Activated naive CD8-positive, alpha-beta T cell treated with anti-CD3 and anti-CD28 coated beads, Interleukin-2, amount 10 ng/mL, durations not matched to agents 7 days and 5 days (primary cell): ENCODE measurements around the gene NDUFA7. TPM values are rescaled to one million over a fixed set of nuclear protein-coding genes. Genes with fewer than 3 reads are reported as not detected.

ENCODE experiments used
- ATAC-seq: fragments of 150-1000 bp; cut with Tn5 transposase; one replicate; pipeline ENCODE4 v1.10.0; 2021; ENCODE audit warnings: low read depth, moderate library complexity
- POLR2A ChIA-PET: fragments of 350-600 bp; sonication (Branson Sonifier 250); formaldehyde crosslinking; loops from one replicate; lab custom pipeline; 2021; ENCODE audit warnings: antibody characterized with exemption; lab: Charles Lee
- DNase-seq: peaks from one replicate; pipeline ENCODE4 v3.0.0; 2021
- H3K27ac Mint-ChIP-seq: one replicate; pipeline ENCODE4 v1.8.0; 2022; ENCODE audit warnings: mild to moderate bottlenecking, mixed read lengths
- H3K27me3 Mint-ChIP-seq: one replicate; pipeline ENCODE4 v1.8.0; 2022; ENCODE audit warnings: mild to moderate bottlenecking, moderate library complexity, mixed read lengths
- H3K36me3 Mint-ChIP-seq: one replicate; pipeline ENCODE4 v1.8.0; 2021; ENCODE audit warnings: mild to moderate bottlenecking, mixed read lengths
- H3K4me1 Mint-ChIP-seq: one replicate; pipeline ENCODE4 v1.8.0; 2021; ENCODE audit warnings: mixed read lengths
- H3K4me3 Mint-ChIP-seq: one replicate; pipeline ENCODE4 v1.8.0; 2022; ENCODE audit warnings: mild to moderate bottlenecking, moderate library complexity, mixed read lengths
- H3K9me3 Mint-ChIP-seq: one replicate; pipeline ENCODE4 v1.8.0; 2021; ENCODE audit warnings: mixed read lengths
- total RNA-seq, 2 experiments: library from RNA; stranded (reverse); gene quantifications; one replicate each; pipeline ENCODE4 v1.2.3, GENCODE V29; 2021

The NDUFA7 gene
- total RNA-seq, 2 experiments from 2014 or later = 53.8 to 59.0 TPM

DNA sequence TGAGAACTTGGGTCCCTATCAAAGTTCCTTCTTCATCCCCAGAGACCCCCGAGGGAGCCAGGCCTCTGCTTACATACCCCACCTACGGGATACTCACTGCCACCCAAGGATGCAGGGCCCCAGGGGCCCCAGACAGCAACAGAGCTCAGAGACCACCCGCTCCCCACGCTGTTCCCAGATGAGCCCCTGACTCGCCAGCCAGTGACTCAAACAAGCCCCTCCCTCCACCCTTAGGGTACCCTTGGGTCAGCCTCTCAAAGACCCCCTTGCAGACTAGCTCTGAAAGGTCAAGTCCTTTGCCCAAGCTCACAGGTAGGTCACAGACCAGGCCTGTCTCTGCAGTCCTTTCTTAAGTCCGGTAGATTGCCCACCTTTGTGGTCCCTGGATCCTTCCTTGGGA, 58.7 kb downstream of the NDUFA7 start:
- POLR2A ChIA-PET = no interaction called here
- Mint-ChIP-seq H3K36me3 (peaks cover 27% of the 10 kb centered on the region), H3K27ac (no peak overlapping the region)

DNA sequence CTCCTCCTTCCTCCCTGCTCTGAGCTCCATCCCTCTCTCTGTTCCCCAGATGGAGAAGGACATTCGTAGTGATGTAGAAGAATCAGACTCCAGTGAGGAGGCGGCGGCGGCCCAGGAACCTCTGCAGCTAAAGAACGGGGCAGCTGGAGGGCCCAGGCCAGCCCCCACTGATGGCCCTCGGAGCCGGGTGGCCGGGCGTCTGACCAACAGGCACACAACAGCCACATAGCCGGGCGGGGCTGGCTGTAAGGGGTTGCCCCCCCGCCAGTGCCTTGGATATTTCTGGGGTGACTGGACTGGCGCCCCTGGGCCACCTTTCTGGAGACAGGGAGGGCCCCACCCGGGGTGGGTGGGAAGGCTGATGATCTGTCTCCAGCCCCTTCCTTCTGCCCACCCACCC, 59.3 kb downstream of the NDUFA7 start:
- Mint-ChIP-seq H3K4me1 (peaks cover 14% of the 10 kb centered on the region), H3K36me3 (peaks cover 31% of the 10 kb centered on the region), H3K27ac (no peak overlapping the region), H3K9me3 (no peaks in the 10 kb centered on the region), H3K27me3 (no peaks in the 10 kb centered on the region), H3K4me3 (no peak overlapping the region)
- POLR2A ChIA-PET = interaction anchor here (0.6 to 1.0 kb wide), 3 partner anchors 14 to 81 kb away, joined by 3 to 6 read pairs (median 3); no protein-coding TSS in a partner anchor
- DNase-seq (peak; percentile 17), ATAC-seq (no peak)

More for the DNA sequence above, 58.7 kb downstream of the NDUFA7 start:
- peak; percentile 12 for DNase-seq
- no peak for ATAC-seq
- no peaks in the 10 kb centered on the region for H3K27me3 Mint-ChIP-seq
- H3K4me3 Mint-ChIP-seq = no peak overlapping the region
- peaks cover 11% of the 10 kb centered on the region for H3K4me1 Mint-ChIP-seq
- no peaks in the 10 kb centered on the region for H3K9me3 Mint-ChIP-seq

DNA sequence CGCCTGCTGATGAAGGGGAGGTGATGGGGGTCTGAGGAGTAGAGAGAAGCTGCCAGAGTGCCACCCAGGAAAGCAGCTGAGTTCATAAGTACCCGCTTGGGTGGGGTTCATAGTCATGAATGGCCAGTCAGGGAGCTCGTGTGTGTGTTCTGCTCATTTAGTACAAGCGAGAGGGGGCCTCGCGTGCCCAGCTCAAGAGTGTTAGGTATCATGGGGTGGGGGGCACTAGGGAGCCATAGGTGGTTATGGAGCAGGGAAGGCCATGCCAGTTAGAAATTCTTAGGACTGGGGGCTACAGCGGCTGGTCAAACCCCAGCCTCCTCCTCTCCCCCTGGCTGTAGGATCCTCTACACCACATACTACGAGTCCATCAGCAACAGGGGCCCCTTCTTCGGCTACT, 59.8 kb downstream of the NDUFA7 start:
- H3K9me3 Mint-ChIP-seq = no peaks in the 10 kb centered on the region
- POLR2A ChIA-PET = interaction anchor here (0.6 to 1.0 kb wide), 3 partner anchors 14 to 80 kb away, joined by 3 to 6 read pairs (median 3); no protein-coding TSS in a partner anchor
- no peaks in the 10 kb centered on the region for H3K27me3 Mint-ChIP-seq
- peaks cover 32% of the 10 kb centered on the region for H3K36me3 Mint-ChIP-seq
- peak; percentile 15 for ATAC-seq
- H3K27ac Mint-ChIP-seq = no peak overlapping the region
- no peak overlapping the region for H3K4me3 Mint-ChIP-seq
- H3K4me1 Mint-ChIP-seq = peaks cover 15% of the 10 kb centered on the region
- no peak for DNase-seq

Other genes with a start within 250 kb of the NDUFA7 start
- under 1 TPM; 0.03 to 0.50 TPM for gene FBN3, start 171.8 kb downstream of the NDUFA7 start, total RNA-seq
- gene CERS4, start 112.0 kb downstream of the NDUFA7 start, total RNA-seq = 10 to 100 TPM; 32.5 to 32.8 TPM
- 10 to 100 TPM; 36.1 to 38.4 TPM for gene CD320, start 13.0 kb downstream of the NDUFA7 start, total RNA-seq
- 1,000 to 10,000 TPM; 1,838 to 1,917 TPM for gene RPS28, start 121 bp upstream of the NDUFA7 start, total RNA-seq
- 1 to 10 TPM; 4.5 to 4.8 TPM for gene KANK3, start 21.9 kb upstream of the NDUFA7 start, total RNA-seq
- under 1 TPM in 1 of 2 experiments, not detected in 1; 0.64 TPM for gene ANGPTL4, start 42.8 kb upstream of the NDUFA7 start, total RNA-seq
- 100 to 1,000 TPM in 1 of 2 experiments, 10 to 100 TPM in 1; 98.8 to 103 TPM for gene RAB11B, start 69.0 kb upstream of the NDUFA7 start, total RNA-seq
- gene MARCHF2, start 91.9 kb upstream of the NDUFA7 start, total RNA-seq = 10 to 100 TPM; 23.9 to 25.0 TPM
- 100 to 1,000 TPM; 188 to 198 TPM for gene HNRNPM, start 123.6 kb upstream of the NDUFA7 start, total RNA-seq
- 1 to 10 TPM; 2.3 to 2.5 TPM for gene PRAM1, start 181.3 kb upstream of the NDUFA7 start, total RNA-seq
- 10 to 100 TPM; 38.2 to 40.5 TPM for gene ZNF414, start 192.8 kb upstream of the NDUFA7 start, total RNA-seq